ENCODE data around the gene LRR1. TPM values are rescaled to one million over a fixed set of nuclear protein-coding genes. Genes with fewer than 3 reads are reported as not detected.
A peak's percentile ranks its signal among the peaks of the same experiment; 100 is the strongest.

The LRR1 gene
- total and polyA plus RNA-seq, 2 of the 4 experiments (the other 2 are of a cell fraction), result 11.6 to 20.8 TPM

DNA sequence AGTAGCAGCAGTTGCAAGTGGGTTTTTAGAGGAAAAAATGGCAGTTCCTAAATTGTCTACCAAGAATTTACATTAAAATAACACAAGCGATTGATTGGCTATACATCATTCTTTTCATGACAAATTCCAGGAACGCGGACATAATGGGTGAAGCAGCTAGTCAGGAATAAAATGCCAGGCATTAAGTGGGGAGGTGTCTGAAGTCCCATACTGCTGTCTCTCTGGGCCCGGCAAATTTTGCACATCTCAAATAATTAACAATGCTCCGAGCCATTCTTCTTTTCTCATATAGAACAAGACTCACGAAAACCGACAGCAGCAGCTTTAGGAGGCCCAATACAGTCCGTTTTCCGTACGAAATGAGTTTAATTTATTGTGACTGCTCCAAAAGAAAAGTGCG is 21.0 kb downstream of the LRR1 start:
- H2AK9ac ChIP-seq (replicated peaks; ENCODE audit: low read depth, low read length, poor library complexity), result peak overlapping the region; percentile 92
- H3K79me1 ChIP-seq (ENCODE audit: low read depth in 1 of 2, low read length in 2 of 2), result peaks cover 8 to 55% of the 10 kb centered on the region in 2 experiments; a peak in 3 of 4 replicates
- peaks cover 13% of the 10 kb centered on the region for H3K4me1 ChIP-seq (ENCODE audit: control insufficient read depth, insufficient read depth, low read length)
- peaks cover 46% of the 10 kb centered on the region for H4K20me1 ChIP-seq (ENCODE audit: insufficient read depth, low read length)
- H3K4me2 ChIP-seq (ENCODE audit: low read depth, low read length), result peak overlapping the region; percentile 82
- peak overlapping the region; percentile 91 for H3K27ac ChIP-seq (ENCODE audit: insufficient read depth, low read length)
- no peak overlapping the region for H2BK15ac ChIP-seq (ENCODE audit: low read depth, low read length)
- H2BK20ac ChIP-seq (ENCODE audit: low read depth, low read length), result no peak overlapping the region
- intact Hi-C loops (cut with micrococcal nuclease), result loop anchor here (2.0 kb wide), 1 partner anchor 157 kb away; no protein-coding TSS in a partner anchor
- H4K91ac ChIP-seq (ENCODE audit: insufficient read depth, low read depth, low read length), result peak overlapping the region; percentile 87
- no TSS peak for BruUV-seq (replicated peaks)
- H3K27me3 ChIP-seq (ENCODE audit: control insufficient read depth, insufficient read depth, low read length), result no peaks in the 10 kb centered on the region
- H4K5ac ChIP-seq (ENCODE audit: low read depth, low read length), result peak overlapping the region; percentile 2; the same call in 1 of the 2 replicates
- dilution Hi-C loops (cut with HindIII; ENCODE audit: low sequenced_read_pairs, unreplicated experiment), result no loop called here
- no CpG with 5 or more reads among the region's 11 CpGs for WGBS, 2 experiments (ENCODE audit: extremely low coverage in 2 of 2, insufficient read length in 1 of 2)
- H3K36me3 ChIP-seq (ENCODE audit: control insufficient read depth, insufficient read depth, low read length), result peaks cover 11% of the 10 kb centered on the region
- peak overlapping the region; percentile 68 to 86; a peak in 2 of 4 replicates for H4K8ac ChIP-seq (ENCODE audit: low read depth in 2 of 2, low read length in 2 of 2)
- peak overlapping the region; percentile 89 for H3K14ac ChIP-seq (replicated peaks; ENCODE audit: low read depth, low read length)
- peak overlapping the region; percentile 92 for H3K9ac ChIP-seq (ENCODE audit: low read depth, low read length)
- in situ Hi-C loops (cut with MboI; ENCODE audit: low sequenced_read_pairs), result no loop called here
- no peak overlapping the region for H2BK120ac ChIP-seq (ENCODE audit: low read depth, low read length)
- peak overlapping the region; percentile 81; the same call in 1 of the 2 replicates for H3K23ac ChIP-seq (ENCODE audit: low read depth, low read length)
- peak overlapping the region; percentile 94 for H3K56ac ChIP-seq (ENCODE audit: extremely low read depth, insufficient read depth, low read length)
- no peaks in the 10 kb centered on the region for H3K9me3 ChIP-seq (ENCODE audit: control insufficient read depth, insufficient read depth, low read length)
- H2AFZ ChIP-seq (replicated peaks; ENCODE audit: low read length, poor library complexity), result no peak overlapping the region
- peak overlapping the region; percentile 75 for H3K4me3 ChIP-seq (ENCODE audit: insufficient read depth, low read depth, low read length)
- peak overlapping the region; percentile 31; the same call in 1 of the 2 replicates for H2AK5ac ChIP-seq (ENCODE audit: low read depth, low read length)
- H2BK5ac ChIP-seq (ENCODE audit: low read depth, low read length, poor library complexity, severe bottlenecking), result peak overlapping the region; percentile 79
- no peak overlapping the region for H3K18ac ChIP-seq (ENCODE audit: low read depth, low read length)
- CTCF ChIA-PET, result interaction anchor here (1.1 kb wide), 1 partner anchor 10 kb away, joined by 3 read pairs; no protein-coding TSS in a partner anchor
- H3K9me1 ChIP-seq (ENCODE audit: insufficient read depth, low read length), result peaks cover 7% of the 10 kb centered on the region
- ATAC-seq (ENCODE audit: low read depth) (no peak), DNase-seq (no peak)
- TF ChIP-seq FOS (IDR thresholded peaks at IDR 0.05; ENCODE audit: low read depth, low read length) (no peak), RCOR1 (IDR thresholded peaks at IDR 0.05; ENCODE audit: insufficient replicate concordance, low read length) (no peak), CEBPB (IDR thresholded peaks at IDR 0.05; ENCODE audit: low read depth, low read length) (no peak), MXI1 (IDR thresholded peaks at IDR 0.05; ENCODE audit: borderline replicate concordance, low read depth, low read length) (no peak), NFE2L2 (IDR thresholded peaks at IDR 0.05; ENCODE audit: low read depth, low read length) (no peak), CTCF (conservative IDR thresholded peaks at IDR 0.05; ENCODE audit: low read depth, low read length) (no peak), MAZ (IDR thresholded peaks at IDR 0.05; ENCODE audit: borderline replicate concordance, low read depth, low read length) (no peak), SMC3 (IDR thresholded peaks at IDR 0.05; ENCODE audit: low read depth, low read length) (no peak)
- TF ChIP-seq, protein P1, sequence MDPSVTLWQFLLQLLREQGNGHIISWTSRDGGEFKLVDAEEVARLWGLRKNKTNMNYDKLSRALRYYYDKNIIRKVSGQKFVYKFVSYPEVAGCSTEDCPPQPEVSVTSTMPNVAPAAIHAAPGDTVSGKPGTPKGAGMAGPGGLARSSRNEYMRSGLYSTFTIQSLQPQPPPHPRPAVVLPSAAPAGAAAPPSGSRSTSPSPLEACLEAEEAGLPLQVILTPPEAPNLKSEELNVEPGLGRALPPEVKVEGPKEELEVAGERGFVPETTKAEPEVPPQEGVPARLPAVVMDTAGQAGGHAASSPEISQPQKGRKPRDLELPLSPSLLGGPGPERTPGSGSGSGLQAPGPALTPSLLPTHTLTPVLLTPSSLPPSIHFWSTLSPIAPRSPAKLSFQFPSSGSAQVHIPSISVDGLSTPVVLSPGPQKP (IDR thresholded peaks at IDR 0.05; ENCODE audit: borderline replicate concordance, low read depth, low read length), result no peak
- H3K4ac ChIP-seq (ENCODE audit: low read depth, low read length), result peak overlapping the region; percentile 93
- POLR2A ChIA-PET (ENCODE audit: unreplicated experiment), result no interaction called here
